Measurements from ENCODE around the gene SGCD. TPM values are rescaled to one million over a fixed set of nuclear protein-coding genes. Genes with fewer than 3 reads are reported as not detected.

The SGCD gene
- total and polyA plus RNA-seq, 12 donors = 1.0 to 30.4 (median 9.4) TPM

DNA sequence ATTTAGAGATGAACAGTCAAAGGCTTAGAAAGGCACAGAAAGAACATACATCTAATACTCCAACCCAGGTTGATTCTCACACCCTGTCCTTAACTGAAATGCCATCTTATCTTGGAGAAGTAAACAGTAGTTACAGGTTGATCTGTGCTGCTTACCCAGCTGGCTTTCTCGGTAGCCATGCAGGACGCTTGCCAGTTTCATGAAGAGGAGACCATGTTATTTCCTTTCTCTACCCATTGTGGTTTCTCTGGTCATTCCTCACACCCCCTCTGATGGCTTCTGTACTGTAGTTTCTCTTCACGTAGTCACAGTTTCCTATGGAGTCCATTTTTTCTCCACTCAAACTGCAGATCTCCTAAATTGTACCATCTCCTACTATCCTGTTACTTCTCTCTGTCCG lies 206.0 kb downstream of the SGCD start:
- no peak for DNase-seq
- TF ChIP-seq POLR2A (IDR thresholded peaks at IDR 0.05) = no peak
- TF ChIP-seq, protein P1, sequence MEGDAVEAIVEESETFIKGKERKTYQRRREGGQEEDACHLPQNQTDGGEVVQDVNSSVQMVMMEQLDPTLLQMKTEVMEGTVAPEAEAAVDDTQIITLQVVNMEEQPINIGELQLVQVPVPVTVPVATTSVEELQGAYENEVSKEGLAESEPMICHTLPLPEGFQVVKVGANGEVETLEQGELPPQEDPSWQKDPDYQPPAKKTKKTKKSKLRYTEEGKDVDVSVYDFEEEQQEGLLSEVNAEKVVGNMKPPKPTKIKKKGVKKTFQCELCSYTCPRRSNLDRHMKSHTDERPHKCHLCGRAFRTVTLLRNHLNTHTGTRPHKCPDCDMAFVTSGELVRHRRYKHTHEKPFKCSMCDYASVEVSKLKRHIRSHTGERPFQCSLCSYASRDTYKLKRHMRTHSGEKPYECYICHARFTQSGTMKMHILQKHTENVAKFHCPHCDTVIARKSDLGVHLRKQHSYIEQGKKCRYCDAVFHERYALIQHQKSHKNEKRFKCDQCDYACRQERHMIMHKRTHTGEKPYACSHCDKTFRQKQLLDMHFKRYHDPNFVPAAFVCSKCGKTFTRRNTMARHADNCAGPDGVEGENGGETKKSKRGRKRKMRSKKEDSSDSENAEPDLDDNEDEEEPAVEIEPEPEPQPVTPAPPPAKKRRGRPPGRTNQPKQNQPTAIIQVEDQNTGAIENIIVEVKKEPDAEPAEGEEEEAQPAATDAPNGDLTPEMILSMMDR (IDR thresholded peaks at IDR 0.05) = no peak
- intact Hi-C loops (cut with DNase I) = no loop called here
- Histone ChIP-seq H3K9me3 (replicated peaks in 1 of 3) (no peaks in the 10 kb centered on the region), H3K4me3 (no peak overlapping the region), H3K36me3 (replicated peaks in 1 of 2) (no peaks in the 10 kb centered on the region), H3K27ac (no peak overlapping the region), H3K27me3 (no peaks in the 10 kb centered on the region), H3K4me1 (replicated peaks in 1 of 2) (no peaks in the 10 kb centered on the region)
- 81 to 93% (median 92%) methylated on average over 4 of the region's 4 CpGs for WGBS, 4 donors

DNA sequence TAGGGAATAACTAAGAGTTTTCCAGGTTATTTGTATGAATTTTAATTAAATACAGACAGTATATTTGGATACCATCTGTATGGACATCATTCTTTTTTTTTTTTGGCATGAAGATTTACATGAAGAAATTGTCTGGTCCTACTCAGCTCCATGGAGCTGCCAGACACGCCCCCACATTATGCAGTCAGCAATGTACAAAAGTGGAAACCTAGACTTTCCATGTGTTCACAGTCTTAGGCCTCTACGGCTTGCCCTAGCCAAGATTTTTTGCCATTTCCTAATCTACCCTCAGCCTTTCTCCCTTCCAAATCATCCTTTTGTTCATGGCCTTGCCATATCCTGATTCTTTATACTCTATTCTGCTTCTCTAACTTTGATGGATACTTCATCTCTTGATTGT lies 207.1 kb downstream of the SGCD start:
- no peak for DNase-seq
- Histone ChIP-seq H3K4me1 (replicated peaks in 1 of 2) (no peaks in the 10 kb centered on the region), H3K36me3 (replicated peaks in 1 of 2) (no peaks in the 10 kb centered on the region), H3K27me3 (no peaks in the 10 kb centered on the region), H3K9me3 (replicated peaks in 1 of 3) (no peaks in the 10 kb centered on the region), H3K27ac (no peak overlapping the region), H3K4me3 (no peak overlapping the region)
- TF ChIP-seq, protein P1 (IDR thresholded peaks at IDR 0.05) = no peak
- TF ChIP-seq POLR2A (IDR thresholded peaks at IDR 0.05) = no peak
- WGBS, 4 donors = 84 to 93% (median 86%) methylated on average over 2 of the region's 2 CpGs
- intact Hi-C loops (cut with DNase I) = no loop called here

DNA sequence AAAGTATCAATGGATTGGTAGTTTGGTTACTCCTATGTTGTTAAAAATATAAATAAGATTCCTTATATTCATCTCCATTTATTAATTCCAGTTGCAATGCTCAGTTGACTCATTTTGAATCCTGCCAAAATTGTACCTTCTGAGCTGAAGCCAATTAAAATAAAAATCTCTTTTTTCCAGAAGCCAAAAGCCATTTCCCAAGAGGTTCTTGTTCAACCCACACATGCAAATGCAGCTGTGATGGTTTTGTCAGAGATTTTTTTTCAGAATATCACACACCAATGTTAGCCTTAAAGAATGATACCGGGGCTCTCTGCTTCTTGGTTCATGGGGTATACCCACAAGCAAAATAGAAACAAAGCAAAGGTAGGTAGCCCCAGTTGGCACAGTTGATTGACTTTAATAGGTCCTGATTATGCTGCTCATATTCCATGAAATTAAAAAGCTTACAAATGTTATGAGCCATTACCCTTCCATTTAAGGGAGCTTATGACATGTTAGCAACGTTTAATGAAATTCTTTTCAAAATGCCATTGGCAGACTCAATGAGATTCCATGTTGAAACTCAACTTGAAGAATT lies 208.0 kb downstream of the SGCD start:
- Histone ChIP-seq H3K4me3 (no peak overlapping the region), H3K9me3 (replicated peaks in 1 of 3) (no peaks in the 10 kb centered on the region), H3K27me3 (no peaks in the 10 kb centered on the region), H3K36me3 (replicated peaks in 1 of 2) (no peaks in the 10 kb centered on the region), H3K27ac (no peak overlapping the region), H3K4me1 (replicated peaks in 1 of 2) (no peaks in the 10 kb centered on the region)
- 68 to 76% (median 72%) methylated on average over 2 of the region's 2 CpGs for WGBS, 4 donors
- TF ChIP-seq, protein P1 (IDR thresholded peaks at IDR 0.05) = no peak
- no peak for TF ChIP-seq POLR2A (IDR thresholded peaks at IDR 0.05)
- no peak for DNase-seq
- intact Hi-C loops (cut with DNase I) = no loop called here

DNA sequence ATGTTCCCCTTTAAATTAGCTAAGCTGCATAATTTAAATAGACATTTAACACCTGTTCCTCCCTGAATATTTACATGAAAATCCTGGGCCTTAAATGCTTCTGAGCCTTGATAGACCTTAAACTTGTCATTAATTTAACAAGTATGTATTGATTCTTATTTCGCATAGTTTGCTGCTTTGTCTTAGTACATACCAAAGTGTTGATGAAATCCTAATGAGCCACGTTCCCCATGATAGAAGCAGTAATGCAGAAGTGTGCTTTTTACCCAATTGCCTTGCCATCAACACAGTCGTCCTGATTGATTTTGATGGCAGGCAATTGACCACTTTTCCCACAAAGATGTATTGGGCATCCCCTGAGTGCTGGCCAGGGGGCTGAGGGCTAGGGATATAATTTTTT lies 213.5 kb downstream of the SGCD start:
- no peak for DNase-seq
- Histone ChIP-seq H3K36me3 (replicated peaks in 1 of 2) (no peaks in the 10 kb centered on the region), H3K9me3 (replicated peaks in 1 of 3) (no peaks in the 10 kb centered on the region), H3K4me1 (replicated peaks in 1 of 2) (no peaks in the 10 kb centered on the region), H3K4me3 (no peak overlapping the region), H3K27me3 (no peaks in the 10 kb centered on the region), H3K27ac (no peak overlapping the region)
- no peak for TF ChIP-seq POLR2A (IDR thresholded peaks at IDR 0.05)
- TF ChIP-seq, protein P1 (IDR thresholded peaks at IDR 0.05) = no peak
- 72 to 89% (median 84%) methylated on average over 3 of the region's 3 CpGs for WGBS, 4 donors
- intact Hi-C loops (cut with DNase I) = no loop called here
